ENCODE results near the gene MAGIX. TPM values are rescaled to one million over a fixed set of nuclear protein-coding genes. Genes with fewer than 3 reads are reported as not detected.

Gene MAGIX
- total RNA-seq, 1 experiment from 2014 or later: 1.2 TPM

GRCh38 chrX:49179358-49179757 is 16.8 kb downstream of the MAGIX start:
- Mint-ChIP-seq H3K9me3 (no peaks in the 10 kb centered on the region), H3K4me3 (no peak overlapping the region), H3K4me1 (peaks cover 14% of the 10 kb centered on the region), H3K36me3 (peaks cover 37% of the 10 kb centered on the region), H3K27ac (no peak overlapping the region), H3K27me3 (ENCODE audit: low read depth) (no peaks in the 10 kb centered on the region)
- TF ChIP-seq HMGA2 (CRISPR knock-in tag; IDR thresholded peaks at IDR 0.05) (no peak), CREM (CRISPR knock-in tag; IDR thresholded peaks at IDR 0.05) (no peak), HMGXB4 (CRISPR knock-in tag; IDR thresholded peaks at IDR 0.05) (no peak), NFYB (CRISPR knock-in tag; conservative IDR thresholded peaks at IDR 0.05; ENCODE audit: low read depth) (no peak), ZSCAN18 (CRISPR knock-in tag; IDR thresholded peaks at IDR 0.05) (no peak), PREB (CRISPR knock-in tag; IDR thresholded peaks at IDR 0.05; ENCODE audit: borderline replicate concordance) (no peak), ELF4 (CRISPR knock-in tag; IDR thresholded peaks at IDR 0.05; ENCODE audit: low read depth) (no peak), E2F1 (CRISPR knock-in tag; IDR thresholded peaks at IDR 0.05) (no peak), ZNF232 (CRISPR knock-in tag; IDR thresholded peaks at IDR 0.05) (no peak)
- DNase-seq (ENCODE audit: low spot score): no peak
- ChIA-PET POLR2A (no interaction called here), CTCF (interaction anchor here (1.3 to 2.0 kb wide), 2 partner anchors 13 to 16 kb away, joined by 5 to 7 read pairs; no protein-coding TSS in a partner anchor)
- no peak for ATAC-seq

GRCh38 chrX:49183701-49184281 is 21.2 kb downstream of the MAGIX start:
- Mint-ChIP-seq H3K9me3 (no peaks in the 10 kb centered on the region), H3K4me1 (peaks cover 15% of the 10 kb centered on the region; the same call in 1 of the 2 replicates), H3K27me3 (ENCODE audit: low read depth) (no peaks in the 10 kb centered on the region; the same call in 1 of the 2 replicates), H3K36me3 (peaks cover 24% of the 10 kb centered on the region), H3K4me3 (peak overlapping the region; percentile 43; the same call in 1 of the 2 replicates), H3K27ac (peak overlapping the region; percentile 68; the same call in 1 of the 2 replicates)
- ChIA-PET POLR2A (interaction anchor here (0.6 to 1.2 kb wide), 3 partner anchors 17 to 181 kb away, joined by 3 to 5 read pairs (median 4); partner anchors contain the start of gene GRIPAP1), CTCF (interaction anchor here (0.8 to 2.1 kb wide), 12 partner anchors 9 to 578 kb away, joined by 4 to 14 read pairs (median 8); partner anchors contain the start of genes MAGIX and PLP2)
- ATAC-seq (no peak), DNase-seq (ENCODE audit: low spot score) (no peak)
- TF ChIP-seq TP53 (CRISPR knock-in tag; IDR thresholded peaks at IDR 0.05) (no peak), MYBL2 (CRISPR knock-in tag; IDR thresholded peaks at IDR 0.05) (no peak), FOXP1 (CRISPR knock-in tag; IDR thresholded peaks at IDR 0.05; ENCODE audit: borderline replicate concordance) (no peak), NFATC4 (CRISPR knock-in tag; IDR thresholded peaks at IDR 0.05) (no peak), ZNF671 (CRISPR knock-in tag; IDR thresholded peaks at IDR 0.05) (no peak), CDX4 (CRISPR knock-in tag; IDR thresholded peaks at IDR 0.05; ENCODE audit: borderline replicate concordance) (no peak), MLX (CRISPR knock-in tag; IDR thresholded peaks at IDR 0.05) (no peak), ARID4B (CRISPR knock-in tag; IDR thresholded peaks at IDR 0.05; ENCODE audit: borderline replicate concordance) (no peak), FOXJ3 (CRISPR knock-in tag; IDR thresholded peaks at IDR 0.05; ENCODE audit: borderline replicate concordance) (no peak), ETV6 (CRISPR knock-in tag; IDR thresholded peaks at IDR 0.05) (no peak), ZNF138 (CRISPR knock-in tag; conservative IDR thresholded peaks at IDR 0.05) (no peak), GTF2I (CRISPR knock-in tag; conservative IDR thresholded peaks at IDR 0.05) (no peak), JUN (CRISPR knock-in tag; IDR thresholded peaks at IDR 0.05) (no peak)
